ENCODE data around the gene FKTN. TPM values are rescaled to one million over a fixed set of nuclear protein-coding genes. Genes with fewer than 3 reads are reported as not detected.
"Not testable (repeated sequence)": the region's sequence is repeated elsewhere in the genome, so short reads cannot be mapped to it uniquely, and the experiment has no call there.

FKTN gene
- total RNA-seq, result 10 to 100 TPM; 13.9 to 14.2 TPM
- 1 to 10 TPM in 1 of 2 donors, under 1 TPM in 1; 0.18 to 1.1 TPM for polyA plus RNA-seq

GRCh38 chr9:105557804-105558610 lies at the start of gene FKTN:
TSS of gene FKTN (plus strand) at chr9:105558131. CDS start at chr9:105575033, 16,902 bp downstream.
- no peaks in the 10 kb centered on the region for H3K27me3 ChIP-seq (ENCODE audit: insufficient read depth, low read length)
- peak within 1 kb of the TSS; percentile 46 for H3K27ac ChIP-seq (ENCODE audit: low read depth, low read length)
- H3K9me3 ChIP-seq (ENCODE audit: control insufficient read depth in 1 of 2, low read length in 2 of 2), result no peaks in the 10 kb centered on the region
- DNase-seq, result peak; percentile 81 to 86 (median 83)
- no peaks in the 10 kb centered on the region for H3K36me3 ChIP-seq (ENCODE audit: insufficient read depth, low read length)
- Mint-ChIP-seq H3K4me1 (peaks cover 14 to 24% (median 20%) of the 10 kb centered on the region in 4 donors), H3K27me3 (no peaks in the 10 kb centered on the region), H3K27ac (peak within 1 kb of the TSS; percentile 74 to 95 (median 90)), H3K9me3 (peaks cover 0 to 9% (median 2%) of the 10 kb centered on the region in 8 donors), H3K36me3 (peaks cover 21 to 24% of the 10 kb centered on the region in 2 donors), H3K4me3 (peak within 1 kb of the TSS; percentile 89 to 97 (median 96))
- H3K4me1 ChIP-seq (ENCODE audit: insufficient read depth, low read length), result peaks cover 10% of the 10 kb centered on the region
- peak within 1 kb of the TSS; percentile 76 to 77 for H3K4me3 ChIP-seq (ENCODE audit: low read length in 2 of 2)
- ChIA-PET CTCF (ENCODE audit: partially characterized antibody) (interaction anchor here (0.6 kb wide), 1 partner anchor 168 kb away, joined by 3 read pairs; no protein-coding TSS in a partner anchor), POLR2A (ENCODE audit: partially characterized antibody) (no interaction called here)
- intact Hi-C loops (cut with micrococcal nuclease), result loop anchor here (2.0 to 10.0 kb wide), 6 partner anchors 109 to 1466 kb away; partner anchors contain the start of genes FSD1L, NIPSNAP3A, SMC2 and TMEM38B

GRCh38 chr9:105508530-105508929 lies 49.4 kb upstream of the FKTN start:
- Mint-ChIP-seq H3K27me3 (no peaks in the 10 kb centered on the region), H3K4me1 (no peaks in the 10 kb centered on the region), H3K36me3 (peaks cover 0 to 4% of the 10 kb centered on the region in 2 donors), H3K27ac (no peak overlapping the region), H3K9me3 (no peaks in the 10 kb centered on the region), H3K4me3 (no peak overlapping the region)
- H3K27ac ChIP-seq (ENCODE audit: low read depth, low read length), result no peak overlapping the region
- H3K4me1 ChIP-seq (ENCODE audit: insufficient read depth, low read length), result no peaks in the 10 kb centered on the region
- POLR2A ChIA-PET (ENCODE audit: partially characterized antibody), result no interaction called here
- no peaks in the 10 kb centered on the region for H3K36me3 ChIP-seq (ENCODE audit: insufficient read depth, low read length)
- no peaks in the 10 kb centered on the region for H3K9me3 ChIP-seq (ENCODE audit: control insufficient read depth in 1 of 2, low read length in 2 of 2)
- CTCF ChIA-PET (ENCODE audit: partially characterized antibody), result no interaction called here
- no peaks in the 10 kb centered on the region for H3K27me3 ChIP-seq (ENCODE audit: insufficient read depth, low read length)
- no peak overlapping the region for H3K4me3 ChIP-seq (ENCODE audit: low read length in 2 of 2)
- intact Hi-C loops (cut with micrococcal nuclease), result no loop called here
- DNase-seq, result no peak

- intact Hi-C loops (cut with micrococcal nuclease), result no loop called here
- POLR2A ChIA-PET (ENCODE audit: partially characterized antibody), result no interaction called here
- H3K36me3 ChIP-seq (ENCODE audit: insufficient read depth, low read length), result no peaks in the 10 kb centered on the region
- no peak for DNase-seq
- Mint-ChIP-seq H3K27me3 (no peaks in the 10 kb centered on the region), H3K4me3 (no peak overlapping the region), H3K4me1 (no peaks in the 10 kb centered on the region), H3K27ac (no peak overlapping the region), H3K36me3 (peaks cover 0 to 8% of the 10 kb centered on the region in 2 donors), H3K9me3 (no peaks in the 10 kb centered on the region)
- no peak overlapping the region for H3K4me3 ChIP-seq (ENCODE audit: low read length in 2 of 2)
- no peaks in the 10 kb centered on the region for H3K4me1 ChIP-seq (ENCODE audit: insufficient read depth, low read length)
- H3K27me3 ChIP-seq (ENCODE audit: insufficient read depth, low read length), result no peaks in the 10 kb centered on the region
- H3K9me3 ChIP-seq (ENCODE audit: control insufficient read depth in 1 of 2, low read length in 2 of 2), result no peaks in the 10 kb centered on the region
- CTCF ChIA-PET (ENCODE audit: partially characterized antibody), result no interaction called here
- no peak overlapping the region for H3K27ac ChIP-seq (ENCODE audit: low read depth, low read length)
Measured at GRCh38 chr9:105510024-105510423, 47.9 kb upstream of the FKTN start.

- H3K27ac Mint-ChIP-seq, result no peak overlapping the region
- no peak overlapping the region for H3K27ac ChIP-seq (ENCODE audit: low read depth, low read length)
- H3K4me3 Mint-ChIP-seq, result no peak overlapping the region
- H3K27me3 Mint-ChIP-seq, result no peaks in the 10 kb centered on the region
- DNase-seq, result no peak
- H3K36me3 ChIP-seq (ENCODE audit: insufficient read depth, low read length), result no peaks in the 10 kb centered on the region
- ChIA-PET POLR2A (ENCODE audit: partially characterized antibody) (no interaction called here), CTCF (ENCODE audit: partially characterized antibody) (no interaction called here)
- intact Hi-C loops (cut with micrococcal nuclease), result no loop called here
- H3K36me3 Mint-ChIP-seq, result peaks cover 0 to 4% of the 10 kb centered on the region in 2 donors
- no peaks in the 10 kb centered on the region for H3K9me3 ChIP-seq (ENCODE audit: control insufficient read depth in 1 of 2, low read length in 2 of 2)
- H3K9me3 Mint-ChIP-seq, result no peaks in the 10 kb centered on the region
- no peak overlapping the region for H3K4me3 ChIP-seq (ENCODE audit: low read length in 2 of 2)
- H3K4me1 ChIP-seq (ENCODE audit: insufficient read depth, low read length), result no peaks in the 10 kb centered on the region
- H3K4me1 Mint-ChIP-seq, result no peaks in the 10 kb centered on the region
- H3K27me3 ChIP-seq (ENCODE audit: insufficient read depth, low read length), result no peaks in the 10 kb centered on the region
Measured at GRCh38 chr9:105511446-105511845, 46.5 kb upstream of the FKTN start.

GRCh38 chr9:105515811-105516413 lies 42.0 kb upstream of the FKTN start:
- Mint-ChIP-seq H3K4me1 (no peaks in the 10 kb centered on the region), H3K36me3 (peaks cover 0 to 11% of the 10 kb centered on the region in 2 donors), H3K27ac (no peak overlapping the region), H3K9me3 (peaks cover 0 to 4% (median 0%) of the 10 kb centered on the region in 8 donors), H3K4me3 (no peak overlapping the region), H3K27me3 (no peaks in the 10 kb centered on the region)
- H3K36me3 ChIP-seq (ENCODE audit: insufficient read depth, low read length), result no peaks in the 10 kb centered on the region
- H3K4me1 ChIP-seq (ENCODE audit: insufficient read depth, low read length), result no peaks in the 10 kb centered on the region
- no peak overlapping the region for H3K27ac ChIP-seq (ENCODE audit: low read depth, low read length)
- POLR2A ChIA-PET (ENCODE audit: partially characterized antibody), result no interaction called here
- CTCF ChIA-PET (ENCODE audit: partially characterized antibody), result no interaction called here
- intact Hi-C loops (cut with micrococcal nuclease), result no loop called here
- H3K27me3 ChIP-seq (ENCODE audit: insufficient read depth, low read length), result no peaks in the 10 kb centered on the region
- H3K9me3 ChIP-seq (ENCODE audit: control insufficient read depth in 1 of 2, low read length in 2 of 2), result no peaks in the 10 kb centered on the region
- H3K4me3 ChIP-seq (ENCODE audit: low read length in 2 of 2), result no peak overlapping the region
- DNase-seq, result no peak

- H3K9me3 Mint-ChIP-seq; H3K27me3 ChIP-seq (ENCODE audit: insufficient read depth, low read length); H3K4me1 ChIP-seq (ENCODE audit: insufficient read depth, low read length); H3K36me3 ChIP-seq (ENCODE audit: insufficient read depth, low read length); H3K27ac Mint-ChIP-seq; H3K36me3 Mint-ChIP-seq; POLR2A ChIA-PET (ENCODE audit: partially characterized antibody); intact Hi-C loops (cut with micrococcal nuclease); H3K9me3 ChIP-seq (ENCODE audit: control insufficient read depth in 1 of 2, low read length in 2 of 2); H3K4me3 ChIP-seq (ENCODE audit: low read length in 2 of 2); H3K4me1 Mint-ChIP-seq; CTCF ChIA-PET (ENCODE audit: partially characterized antibody); H3K27me3 Mint-ChIP-seq; H3K4me3 Mint-ChIP-seq; H3K27ac ChIP-seq (ENCODE audit: low read depth, low read length): not testable (repeated sequence)
- peak; percentile 20 to 41 (median 28) for DNase-seq
Measured at GRCh38 chr9:105519710-105520369, 38.1 kb upstream of the FKTN start.

- H3K27me3 ChIP-seq (ENCODE audit: insufficient read depth, low read length); H3K36me3 Mint-ChIP-seq; H3K4me1 Mint-ChIP-seq; H3K4me3 Mint-ChIP-seq; DNase-seq; H3K9me3 Mint-ChIP-seq; H3K27ac ChIP-seq (ENCODE audit: low read depth, low read length); H3K36me3 ChIP-seq (ENCODE audit: insufficient read depth, low read length); CTCF ChIA-PET (ENCODE audit: partially characterized antibody); H3K9me3 ChIP-seq (ENCODE audit: control insufficient read depth in 1 of 2, low read length in 2 of 2); H3K4me1 ChIP-seq (ENCODE audit: insufficient read depth, low read length); H3K4me3 ChIP-seq (ENCODE audit: low read length in 2 of 2); H3K27ac Mint-ChIP-seq; H3K27me3 Mint-ChIP-seq; intact Hi-C loops (cut with micrococcal nuclease); POLR2A ChIA-PET (ENCODE audit: partially characterized antibody): not testable (repeated sequence)
Measured at GRCh38 chr9:105520992-105521391, 36.9 kb upstream of the FKTN start.

Data from CD4-positive, alpha-beta memory T cell (primary cell).